A673 (cell line): ENCODE measurements around the gene CCDC88C.

Experiments used
- CTCF ChIP-seq: fragments of 300-800, 200-600 bp; sonication (generic); conservative IDR thresholded peaks from 2 replicates; pipeline ENCODE4 v1.5.1; 2017; ENCODE audit warnings: low read depth, mild to moderate bottlenecking, antibody characterized with exemption, low read length, moderate library complexity, mixed read lengths
- EZH2 ChIP-seq: fragments of 200-600 bp; sonication (generic); IDR thresholded peaks from 2 replicates; pipeline ENCODE4 v1.6.1; 2017; ENCODE audit warnings: borderline replicate concordance, low read depth, mild to moderate bottlenecking, mixed read lengths, antibody characterized with exemption, low read length; ENCODE audit not compliant: poor library complexity, severe bottlenecking

- TF ChIP-seq CTCF, result no peak
- no peak for TF ChIP-seq EZH2
Observed at GRCh38 chr14:91389150-91389549, 28.5 kb downstream of the CCDC88C start.
